Spleen (tissue), 11 donors: ENCODE data around the gene MSMP. TPM values are rescaled to one million over a fixed set of nuclear protein-coding genes. Genes with fewer than 3 reads are reported as not detected.

ENCODE experiments used
- DNase-seq: peaks from one replicate; pipeline ENCODE4 v3.0.0-alpha.2; 2020
- H3K27ac ChIP-seq, 8 donors: fragments of 200-600 bp; sonication (generic) in 7 of 8; 1 replicate in 4 of 8; 2 replicates in 4 of 8; pipeline versions ENCODE4 v1.5.0 to v1.8.0; 2016 to 2021; ENCODE audit warnings: inconsistent platforms in 4 of 8, mild to moderate bottlenecking in 4 of 8, moderate library complexity in 1 of 8
- H3K27me3 ChIP-seq, 7 donors: fragments of 200-600 bp; sonication (generic) in 6 of 7; replicated peaks in 1 of 7; 1 replicate in 4 of 7; 2 replicates in 3 of 7; pipeline versions ENCODE4 v1.5.0 to v1.8.0; 2016 to 2021; ENCODE audit warnings: inconsistent platforms in 3 of 7, mild to moderate bottlenecking in 1 of 7
- H3K36me3 ChIP-seq, 6 donors: fragments of 200-600 bp; sonication (generic) in 5 of 6; 1 replicate in 4 of 6; 2 replicates in 2 of 6; pipeline versions ENCODE4 v1.5.0 to v1.8.0; 2016 to 2021; ENCODE audit warnings: inconsistent platforms in 2 of 6
- H3K4me1 ChIP-seq, 6 donors: fragments of 200-600 bp; sonication (generic) in 5 of 6; 1 replicate in 3 of 6; 2 replicates in 3 of 6; pipeline versions ENCODE4 v1.5.0 to v1.8.0; 2016 to 2021; ENCODE audit warnings: inconsistent platforms in 3 of 6
- H3K4me3 ChIP-seq, 8 donors: fragments of 200-600 bp; sonication (generic) in 7 of 8; 1 replicate in 4 of 8; 2 replicates in 4 of 8; pipeline versions ENCODE4 v1.5.0 to v1.8.0; 2016 to 2021; ENCODE audit warnings: inconsistent platforms in 4 of 8, mild to moderate bottlenecking in 4 of 8, moderate library complexity in 2 of 8
- H3K9me3 ChIP-seq, 8 donors: fragments of 200-600 bp; sonication (generic) in 7 of 8; 1 replicate in 4 of 8; 2 replicates in 4 of 8; pipeline versions ENCODE4 v1.5.0 to v1.8.0; 2016 to 2021; ENCODE audit warnings: inconsistent platforms in 4 of 8
- CTCF ChIP-seq, 11 experiments: fragments of 200-600 bp in 7 of 11; fragments of 450-650 bp in 4 of 11; sonication (generic) in 4 of 11; IDR thresholded peaks in 8 of 11; conservative IDR thresholded peaks in 3 of 11; 1 replicate in 7 of 11; 2 replicates in 4 of 11; pipeline versions ENCODE4 v1.4.0 to v1.8.0; 2016 to 2021; ENCODE audit warnings: antibody characterized with exemption in 11 of 11, inconsistent platforms in 4 of 11, mild to moderate bottlenecking in 1 of 11
- POLR2A ChIP-seq, 3 donors: fragments of 450-650 bp; IDR thresholded peaks; one replicate each; pipeline ENCODE4 v1.5.1; 2017; ENCODE audit warnings: antibody characterized with exemption in 3 of 3, mild to moderate bottlenecking in 1 of 3
- POLR2AphosphoS5 ChIP-seq, 3 donors: sonication (generic); formaldehyde crosslinking; IDR thresholded peaks; one replicate each; pipeline ENCODE4 v1.5.1; 2017; ENCODE audit warnings: antibody characterized with exemption in 3 of 3
- WGBS, 5 donors: extraction: QIAGEN DNeasy Blood & Tissue Kit in 3 of 5; methylation state at CpG; one replicate each; pipeline versions ENCODE4 v1.1.5 to v1.1.7; 2013 to 2018; 5-methylcytosine and 5-hydroxymethylcytosine counted together
- intact Hi-C: fragments of 100-400 bp; cut with DNase I; formaldehyde crosslinking; loops from one replicate; pipeline ENCODE4 v1.15.0; 2023; ENCODE audit warnings: low total_unique reads
- polyA plus RNA-seq, 3 donors: library from polyadenylated mRNA; stranded (reverse); fragments of 200-250 nt; gene quantifications; one replicate each; pipeline ENCODE4 v1.2.1, GENCODE V29; 2013
- total RNA-seq, 7 donors: library from RNA; depleted of rRNA in 3 of 7; stranded (reverse); fragments of >200 nt in 3 of 7; fragmentation: NEBNext Ultra II Directional in 4 of 7; extraction: Animal tissue kit (Norgen Biotek cat#: 25700) in 4 of 7; gene quantifications; one replicate each; pipeline versions ENCODE4 v1.1.0 to v1.2.1, GENCODE V29; 2016 to 2021
- donor health status: healthy with polysubstance abuse.
- donor health status: DM: no; HTN: no; CAD: no; lungs with moderate emphysema.
- donor health status: DM: no; HTN: no; CAD: no.
- donor health status: Bipolar disorder and iron deficiency.
- donor health status: healthy.
- donor health status: DM: no; HTN: no; CAD: no.
- donor health status: DM: yes; HTN: yes; CAD: no.

The MSMP gene
- total and polyA plus RNA-seq, 10 donors, result 0.58 to 1.6 (median 0.63) TPM; not detected in 7

- peaks cover 0 to 12% (median 0%) of the 10 kb centered on the region in 7 donors for H3K27me3 ChIP-seq
- no peak overlapping the region for H3K4me3 ChIP-seq
- no peak for TF ChIP-seq CTCF (IDR thresholded peaks at IDR 0.05 in 8 of 11, conservative IDR thresholded peaks at IDR 0.05 in 3 of 11)
- no peak for TF ChIP-seq POLR2AphosphoS5 (IDR thresholded peaks at IDR 0.05)
- no peak for TF ChIP-seq POLR2A (IDR thresholded peaks at IDR 0.05)
- 33 to 50% (median 44%) methylated on average over 4 of the region's 4 CpGs for WGBS, 5 donors
- H3K9me3 ChIP-seq, result no peaks in the 10 kb centered on the region
- peaks cover 0 to 37% (median 3%) of the 10 kb centered on the region in 6 donors for H3K36me3 ChIP-seq
- H3K4me1 ChIP-seq, result peaks cover 7 to 22% (median 14%) of the 10 kb centered on the region in 6 donors
- intact Hi-C loops, result loop anchor here (2.0 kb wide), 1 partner anchor 93 kb away; no protein-coding TSS in a partner anchor
- H3K27ac ChIP-seq, result no peak overlapping the region
- DNase-seq, result no peak
These were observed 35.9 kb upstream of the MSMP start for GRCh38 chr9:35790025-35790384.

- TF ChIP-seq POLR2AphosphoS5 (IDR thresholded peaks at IDR 0.05), result no peak
- no peak for TF ChIP-seq CTCF (IDR thresholded peaks at IDR 0.05 in 8 of 11, conservative IDR thresholded peaks at IDR 0.05 in 3 of 11)
- TF ChIP-seq POLR2A (IDR thresholded peaks at IDR 0.05), result no peak
- intact Hi-C loops, result no loop called here
- WGBS, 5 donors, result 90 to 96% (median 93%) methylated on average over 2 of the region's 2 CpGs
These were observed 35.5 kb upstream of the MSMP start for GRCh38 chr9:35789541-35789940.

GRCh38 chr9:35783418-35783817, 29.3 kb upstream of the MSMP start:
- no peak for TF ChIP-seq POLR2A (IDR thresholded peaks at IDR 0.05)
- TF ChIP-seq CTCF (IDR thresholded peaks at IDR 0.05 in 8 of 11, conservative IDR thresholded peaks at IDR 0.05 in 3 of 11), result no peak
- TF ChIP-seq POLR2AphosphoS5 (IDR thresholded peaks at IDR 0.05), result no peak
- intact Hi-C loops, result no loop called here

More at GRCh38 chr9:35789541-35789940, 35.5 kb upstream of the MSMP start:
- no peak overlapping the region for H3K4me3 ChIP-seq
- H3K27me3 ChIP-seq, result peaks cover 0 to 12% (median 0%) of the 10 kb centered on the region in 7 donors
- H3K9me3 ChIP-seq, result no peaks in the 10 kb centered on the region
- H3K27ac ChIP-seq, result no peak overlapping the region
- H3K36me3 ChIP-seq, result peaks cover 0 to 37% (median 3%) of the 10 kb centered on the region in 6 donors
- peaks cover 7 to 22% (median 14%) of the 10 kb centered on the region in 6 donors for H3K4me1 ChIP-seq
- DNase-seq, result no peak

GRCh38 chr9:35781066-35781465, 27.0 kb upstream of the MSMP start:
- no peak overlapping the region for H3K4me3 ChIP-seq
- intact Hi-C loops, result no loop called here

More at GRCh38 chr9:35783418-35783817, 29.3 kb upstream of the MSMP start:
- no peaks in the 10 kb centered on the region for H3K9me3 ChIP-seq
- no peak for DNase-seq
- no peak overlapping the region for H3K27ac ChIP-seq
- no peaks in the 10 kb centered on the region for H3K27me3 ChIP-seq
- H3K4me3 ChIP-seq, result no peak overlapping the region
- H3K4me1 ChIP-seq, result no peaks in the 10 kb centered on the region
- peaks cover 0 to 32% (median 3%) of the 10 kb centered on the region in 6 donors for H3K36me3 ChIP-seq

More at GRCh38 chr9:35781066-35781465, 27.0 kb upstream of the MSMP start:
- 75 to 89% (median 79%) methylated on average over 2 of the region's 2 CpGs for WGBS, 5 donors
- no peaks in the 10 kb centered on the region for H3K27me3 ChIP-seq
- H3K4me1 ChIP-seq, result peaks cover 0 to 4% (median 2%) of the 10 kb centered on the region in 6 donors
- TF ChIP-seq POLR2A (IDR thresholded peaks at IDR 0.05), result no peak
- TF ChIP-seq POLR2AphosphoS5 (IDR thresholded peaks at IDR 0.05), result no peak
- TF ChIP-seq CTCF (IDR thresholded peaks at IDR 0.05 in 8 of 11, conservative IDR thresholded peaks at IDR 0.05 in 3 of 11), result no peak
- H3K9me3 ChIP-seq, result no peaks in the 10 kb centered on the region
- no peak overlapping the region for H3K27ac ChIP-seq
- peaks cover 0 to 17% (median 0%) of the 10 kb centered on the region in 6 donors for H3K36me3 ChIP-seq
- no peak for DNase-seq
